Measurements from ENCODE around the gene ZC2HC1B.
"Not testable (repeated sequence)": the region's sequence is repeated elsewhere in the genome, so short reads cannot be mapped to it uniquely, and the experiment has no call there.

Gene ZC2HC1B

GRCh38 chr6:143900358-143900757 is 36.1 kb downstream of the ZC2HC1B start:
- TF ChIP-seq, protein P1, sequence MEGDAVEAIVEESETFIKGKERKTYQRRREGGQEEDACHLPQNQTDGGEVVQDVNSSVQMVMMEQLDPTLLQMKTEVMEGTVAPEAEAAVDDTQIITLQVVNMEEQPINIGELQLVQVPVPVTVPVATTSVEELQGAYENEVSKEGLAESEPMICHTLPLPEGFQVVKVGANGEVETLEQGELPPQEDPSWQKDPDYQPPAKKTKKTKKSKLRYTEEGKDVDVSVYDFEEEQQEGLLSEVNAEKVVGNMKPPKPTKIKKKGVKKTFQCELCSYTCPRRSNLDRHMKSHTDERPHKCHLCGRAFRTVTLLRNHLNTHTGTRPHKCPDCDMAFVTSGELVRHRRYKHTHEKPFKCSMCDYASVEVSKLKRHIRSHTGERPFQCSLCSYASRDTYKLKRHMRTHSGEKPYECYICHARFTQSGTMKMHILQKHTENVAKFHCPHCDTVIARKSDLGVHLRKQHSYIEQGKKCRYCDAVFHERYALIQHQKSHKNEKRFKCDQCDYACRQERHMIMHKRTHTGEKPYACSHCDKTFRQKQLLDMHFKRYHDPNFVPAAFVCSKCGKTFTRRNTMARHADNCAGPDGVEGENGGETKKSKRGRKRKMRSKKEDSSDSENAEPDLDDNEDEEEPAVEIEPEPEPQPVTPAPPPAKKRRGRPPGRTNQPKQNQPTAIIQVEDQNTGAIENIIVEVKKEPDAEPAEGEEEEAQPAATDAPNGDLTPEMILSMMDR (IDR thresholded peaks at IDR 0.05; ENCODE audit: extremely low read depth, insufficient read depth, missing control alignments) = no peak
- DNase-seq (ENCODE audit: low spot score) = no peak
- in situ Hi-C loops (cut with MboI; ENCODE audit: low pct_unique_long_range_greater_than_20kb, low sequenced_read_pairs, unreplicated experiment) = no loop called here

DNA sequence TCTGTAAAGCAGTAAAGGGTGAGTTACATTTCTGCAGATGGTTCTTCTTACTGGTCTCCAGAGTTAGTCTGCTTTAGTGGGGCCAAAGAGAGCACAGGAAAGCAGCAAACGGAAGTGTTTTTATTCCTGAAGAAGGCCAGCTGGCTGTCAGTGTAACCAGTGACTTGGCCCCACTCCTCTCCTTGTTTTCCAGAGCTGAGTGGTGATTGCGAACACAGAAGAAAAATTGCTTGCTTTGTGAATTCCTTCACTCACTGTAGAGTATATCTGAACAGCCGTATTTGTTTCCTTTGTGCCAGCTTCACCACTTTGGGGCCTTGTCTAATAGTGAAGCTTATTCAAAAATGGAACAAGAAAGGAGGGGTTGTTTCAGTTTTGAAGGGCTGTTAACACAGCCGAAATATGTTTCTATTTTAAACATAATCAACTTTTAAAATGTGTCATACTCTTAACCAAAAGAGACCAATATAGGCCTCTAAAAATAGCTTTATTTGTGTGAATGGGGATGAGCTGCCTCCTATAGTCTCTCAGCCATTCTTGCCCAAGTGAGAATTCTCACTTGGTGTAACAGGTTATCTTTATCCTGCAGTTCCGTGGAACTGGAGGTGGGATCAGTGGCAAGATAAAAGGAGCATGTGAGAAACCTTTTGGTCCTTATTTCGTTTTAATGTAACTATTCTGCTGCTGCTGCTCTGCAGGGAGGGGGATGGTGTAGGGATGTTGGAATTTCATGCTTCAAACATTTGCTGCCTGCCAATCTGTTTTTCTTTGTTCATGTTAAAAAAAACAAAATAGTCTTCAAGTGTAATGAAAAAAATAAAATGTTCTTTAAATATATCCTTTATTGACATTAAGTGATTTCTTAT is 37.8 kb downstream of the ZC2HC1B start:
- in situ Hi-C loops (cut with MboI; ENCODE audit: low pct_unique_long_range_greater_than_20kb, low sequenced_read_pairs, unreplicated experiment) = no loop called here
- TF ChIP-seq, protein P1 (IDR thresholded peaks at IDR 0.05; ENCODE audit: extremely low read depth, insufficient read depth, missing control alignments) = no peak
- DNase-seq (ENCODE audit: low spot score) = peak; percentile 61

DNA sequence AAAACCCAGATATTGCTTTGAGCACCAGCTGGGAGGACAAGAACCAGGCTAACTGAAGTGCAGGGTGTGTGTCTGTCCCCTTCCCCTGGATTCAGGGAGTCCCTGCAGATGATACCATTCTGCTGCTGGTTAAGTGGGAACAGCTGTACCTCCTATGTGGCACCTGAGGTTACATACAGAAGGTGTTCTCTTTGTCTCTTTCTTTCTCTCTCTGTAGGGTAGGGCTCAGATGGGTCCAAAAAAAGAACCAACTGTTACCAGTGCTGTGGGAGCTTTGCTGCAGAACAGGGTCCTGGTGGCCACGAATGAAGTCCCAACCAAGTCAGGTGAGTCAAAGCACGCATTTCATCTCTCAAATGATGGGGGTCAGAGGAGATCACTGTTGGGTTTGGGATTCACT is 38.6 kb downstream of the ZC2HC1B start:
- in situ Hi-C loops (cut with MboI; ENCODE audit: low pct_unique_long_range_greater_than_20kb, low sequenced_read_pairs, unreplicated experiment) = no loop called here
- TF ChIP-seq, protein P1 (IDR thresholded peaks at IDR 0.05; ENCODE audit: extremely low read depth, insufficient read depth, missing control alignments) = no peak
- DNase-seq (ENCODE audit: low spot score) = no peak

DNA sequence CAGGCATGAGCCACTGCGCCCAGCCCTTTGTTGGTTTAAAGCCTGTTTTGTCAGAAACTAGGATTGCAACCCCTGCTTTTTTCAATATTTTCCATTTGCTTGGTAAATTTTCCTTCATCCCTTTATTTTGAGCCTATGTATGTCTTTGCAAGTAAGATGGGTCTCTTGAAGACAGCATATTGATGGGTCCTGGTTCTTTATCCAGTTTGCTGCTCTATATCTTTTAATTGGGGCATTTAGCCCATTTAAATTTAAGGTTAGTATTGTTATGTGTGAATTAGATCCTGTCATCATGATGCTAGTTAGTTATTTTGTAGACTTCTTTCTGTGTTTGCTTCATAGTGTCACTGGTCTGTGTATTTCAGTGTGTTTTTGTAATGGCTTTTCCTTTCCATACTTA is 46.8 kb downstream of the ZC2HC1B start:
- in situ Hi-C loops (cut with MboI; ENCODE audit: low pct_unique_long_range_greater_than_20kb, low sequenced_read_pairs, unreplicated experiment) = no loop called here
- TF ChIP-seq, protein P1 (IDR thresholded peaks at IDR 0.05; ENCODE audit: extremely low read depth, insufficient read depth, missing control alignments) = no peak

DNA sequence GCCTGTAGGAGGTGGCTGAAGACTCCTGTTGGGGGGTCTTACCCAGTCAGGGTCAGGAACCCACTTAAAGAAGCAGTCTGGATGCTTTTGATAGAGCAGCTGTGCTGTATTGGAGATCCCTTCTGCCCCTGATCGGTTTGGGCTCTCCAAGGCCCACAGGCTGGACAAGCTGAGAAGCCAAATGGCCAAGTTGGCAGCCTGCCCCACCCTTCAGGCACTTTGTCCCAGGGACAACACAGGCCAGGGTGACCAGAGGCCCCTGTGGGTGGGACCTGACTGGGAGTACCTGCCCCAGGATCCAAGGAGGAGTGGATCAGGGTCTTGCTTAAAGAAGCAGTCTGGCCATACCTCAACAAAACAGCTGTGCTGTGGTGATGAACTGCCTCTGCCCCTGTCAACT is 48.4 kb downstream of the ZC2HC1B start:
- no peak for DNase-seq (ENCODE audit: low spot score)
- in situ Hi-C loops (cut with MboI; ENCODE audit: low pct_unique_long_range_greater_than_20kb, low sequenced_read_pairs, unreplicated experiment) = no loop called here
- TF ChIP-seq, protein P1 (IDR thresholded peaks at IDR 0.05; ENCODE audit: extremely low read depth, insufficient read depth, missing control alignments) = no peak

More for the DNA sequence above, 46.8 kb downstream of the ZC2HC1B start:
- DNase-seq (ENCODE audit: low spot score) = no peak

DNA sequence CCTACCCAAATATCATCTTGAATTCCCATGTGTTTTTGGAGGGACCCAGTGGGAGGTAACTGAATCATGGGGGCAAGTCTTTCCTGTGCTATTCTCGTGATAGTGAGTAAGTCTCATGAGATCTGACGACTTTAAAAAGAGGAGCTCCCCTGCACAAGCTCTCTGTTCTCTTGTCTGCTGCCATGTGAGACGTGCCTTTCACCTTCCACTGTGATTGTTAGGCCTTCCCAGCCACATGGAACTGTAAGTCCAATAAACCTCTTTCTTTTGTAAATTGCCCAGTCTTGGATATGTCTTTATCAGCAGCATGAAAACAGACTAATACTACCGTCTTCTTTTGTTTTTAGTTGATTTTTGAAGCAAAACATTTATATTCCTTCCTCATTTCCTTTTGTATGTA is 52.8 kb downstream of the ZC2HC1B start:
- in situ Hi-C loops (cut with MboI; ENCODE audit: low pct_unique_long_range_greater_than_20kb, low sequenced_read_pairs, unreplicated experiment); DNase-seq (ENCODE audit: low spot score): not testable (repeated sequence)

GRCh38 chr6:143928853-143929252 is 64.6 kb downstream of the ZC2HC1B start:
- no peak for DNase-seq (ENCODE audit: low spot score)
- TF ChIP-seq, protein P1 (IDR thresholded peaks at IDR 0.05; ENCODE audit: extremely low read depth, insufficient read depth, missing control alignments) = no peak
- in situ Hi-C loops (cut with MboI; ENCODE audit: low pct_unique_long_range_greater_than_20kb, low sequenced_read_pairs, unreplicated experiment) = no loop called here

Data from GM13977 (cell line).